Uterus (tissue), 2 donors: ENCODE data around the gene RAE1.

ENCODE experiments used
- POLR2A ChIP-seq, 2 donors: fragments of 450-650 bp; IDR thresholded peaks; one replicate each; pipeline ENCODE4 v1.6.1; 2016; ENCODE audit warnings: antibody characterized with exemption in 2 of 2, mild to moderate bottlenecking in 1 of 2, moderate library complexity in 1 of 2
- TF ChIP-seq, protein P1 (sequence below), 4 experiments: fragments of 200-600 bp in 2 of 4; fragments of 450-650 bp in 2 of 4; sonication (generic) in 2 of 4; IDR thresholded peaks; one replicate each; pipeline ENCODE4 v1.5.1; 2016 to 2019; ENCODE audit warnings: antibody characterized with exemption in 4 of 4, mild to moderate bottlenecking in 2 of 4, moderate library complexity in 1 of 4

DNA sequence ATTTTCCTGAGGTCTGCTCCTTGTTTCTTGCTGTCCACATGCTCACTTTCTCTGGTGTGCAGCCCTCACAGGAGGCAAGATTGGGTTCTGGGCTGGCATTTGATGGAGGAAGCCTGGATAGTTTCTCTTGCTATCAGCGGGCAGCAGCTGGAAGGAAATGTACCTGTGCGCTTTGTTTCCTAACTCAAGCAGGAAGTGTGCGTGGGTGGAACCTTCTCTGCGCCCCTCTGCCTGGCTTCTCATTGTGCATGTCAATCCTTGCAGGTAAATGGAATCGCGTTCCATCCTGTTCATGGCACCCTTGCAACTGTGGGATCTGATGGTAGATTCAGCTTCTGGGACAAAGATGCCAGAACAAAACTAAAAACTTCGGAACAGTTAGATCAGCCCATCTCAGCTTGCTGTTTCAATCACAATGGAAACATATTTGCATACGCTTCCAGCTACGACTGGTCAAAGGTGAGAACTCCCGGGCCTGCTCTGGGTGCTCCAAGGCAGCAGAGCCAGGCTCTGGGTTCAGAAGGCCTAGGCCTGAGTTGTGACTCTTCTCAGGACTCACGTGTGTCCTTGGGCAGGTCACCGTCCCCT, 23.4 kb downstream of the RAE1 start:
- TF ChIP-seq, protein P1, sequence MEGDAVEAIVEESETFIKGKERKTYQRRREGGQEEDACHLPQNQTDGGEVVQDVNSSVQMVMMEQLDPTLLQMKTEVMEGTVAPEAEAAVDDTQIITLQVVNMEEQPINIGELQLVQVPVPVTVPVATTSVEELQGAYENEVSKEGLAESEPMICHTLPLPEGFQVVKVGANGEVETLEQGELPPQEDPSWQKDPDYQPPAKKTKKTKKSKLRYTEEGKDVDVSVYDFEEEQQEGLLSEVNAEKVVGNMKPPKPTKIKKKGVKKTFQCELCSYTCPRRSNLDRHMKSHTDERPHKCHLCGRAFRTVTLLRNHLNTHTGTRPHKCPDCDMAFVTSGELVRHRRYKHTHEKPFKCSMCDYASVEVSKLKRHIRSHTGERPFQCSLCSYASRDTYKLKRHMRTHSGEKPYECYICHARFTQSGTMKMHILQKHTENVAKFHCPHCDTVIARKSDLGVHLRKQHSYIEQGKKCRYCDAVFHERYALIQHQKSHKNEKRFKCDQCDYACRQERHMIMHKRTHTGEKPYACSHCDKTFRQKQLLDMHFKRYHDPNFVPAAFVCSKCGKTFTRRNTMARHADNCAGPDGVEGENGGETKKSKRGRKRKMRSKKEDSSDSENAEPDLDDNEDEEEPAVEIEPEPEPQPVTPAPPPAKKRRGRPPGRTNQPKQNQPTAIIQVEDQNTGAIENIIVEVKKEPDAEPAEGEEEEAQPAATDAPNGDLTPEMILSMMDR (IDR thresholded peaks at IDR 0.05): no peak
- no peak for TF ChIP-seq POLR2A (IDR thresholded peaks at IDR 0.05)
